OCI-LY3 (cell line): ENCODE data around the gene AUTS2.

Source experiments
- H2AFZ ChIP-seq: fragments of 200-600, 300-600 bp; shearing (Covaris generic); 2 replicates; pipeline ENCODE4 v1.6.0; 2014; ENCODE audit warnings: antibody characterized with exemption, low read depth, low read length
- H3K27ac ChIP-seq: fragments of 200-600, 300-600 bp; sonication (generic); 2 replicates; pipeline ENCODE4 v1.5.1; 2014; ENCODE audit warnings: mild to moderate bottlenecking, low read length, moderate library complexity, mixed read lengths
- H3K27me3 ChIP-seq: fragments of 200-600, 300-600 bp; sonication (generic); 2 replicates; pipeline ENCODE4 v1.6.1; 2014; ENCODE audit warnings: low read depth, low read length, mixed read lengths
- H3K36me3 ChIP-seq: fragments of 200-600, 300-600 bp; sonication (generic); replicated peaks from 2 replicates; pipeline ENCODE3; 2014; ENCODE audit warnings: low read depth, low read length, mixed read lengths
- H3K4me1 ChIP-seq: fragments of 300-600, 200-600 bp; sonication (generic); 2 replicates; pipeline ENCODE4 v1.6.1; 2014; ENCODE audit warnings: low read length, mixed read lengths
- H3K4me2 ChIP-seq: fragments of 200-600, 300-600 bp; sonication (generic); 2 replicates; pipeline ENCODE4 v1.6.1; 2014; ENCODE audit warnings: low read length, mixed read lengths
- H3K4me3 ChIP-seq: fragments of 300-600, 200-600 bp; sonication (generic); 2 replicates; pipeline ENCODE4 v1.5.1; 2014; ENCODE audit warnings: antibody characterized with exemption, mild to moderate bottlenecking, low read length, moderate library complexity
- H3K79me2 ChIP-seq: fragments of 300-600, 200-600 bp; shearing (Covaris generic); 2 replicates; pipeline ENCODE4 v1.6.1; 2014; ENCODE audit warnings: mild to moderate bottlenecking, low read length, mixed read lengths
- H3K9ac ChIP-seq: fragments of 300-600, 200-600 bp; shearing (Covaris generic); 2 replicates; pipeline ENCODE4 v1.6.0; 2014; ENCODE audit warnings: mild to moderate bottlenecking, low read length, moderate library complexity
- H3K9me3 ChIP-seq: fragments of 200-600, 300-600 bp; shearing (Covaris generic); 2 replicates; pipeline ENCODE4 v1.6.1; 2014; ENCODE audit warnings: low read length, mixed read lengths; ENCODE audit not compliant: insufficient read depth
- H4K20me1 ChIP-seq: fragments of 200-600, 300-600 bp; sonication (generic); 2 replicates; pipeline ENCODE4 v1.6.1; 2016; ENCODE audit warnings: low read length, mixed read lengths; ENCODE audit not compliant: insufficient read depth
- CTCF ChIP-seq: fragments of 200-600, 300-600 bp; sonication (generic); IDR thresholded peaks from 2 replicates; pipeline ENCODE4 v1.5.1; 2014; ENCODE audit warnings: antibody characterized with exemption, low read length, low read depth
- EZH2phosphoT487 ChIP-seq: fragments of 200-600 bp; shearing (Covaris generic); IDR thresholded peaks from 2 replicates; pipeline ENCODE4 v1.6.1; 2018; ENCODE audit warnings: antibody characterized with exemption, mixed run types, low read depth

Gene AUTS2

GRCh38 chr7:69939317-69939716 is 341.0 kb downstream of the AUTS2 start:
- Histone ChIP-seq H3K27ac (no peak overlapping the region), H3K27me3 (no peaks in the 10 kb centered on the region), H3K4me3 (no peak overlapping the region), H3K4me1 (no peaks in the 10 kb centered on the region), H3K36me3 (no peaks in the 10 kb centered on the region), H3K79me2 (no peaks in the 10 kb centered on the region), H3K9ac (no peak overlapping the region), H3K9me3 (no peaks in the 10 kb centered on the region), H2AFZ (no peak overlapping the region), H3K4me2 (no peak overlapping the region), H4K20me1 (no peaks in the 10 kb centered on the region)
- TF ChIP-seq CTCF (no peak), EZH2phosphoT487 (no peak)

GRCh38 chr7:69941077-69941651 is 342.9 kb downstream of the AUTS2 start:
- no peak overlapping the region for H3K4me3 ChIP-seq
- no peak overlapping the region for H2AFZ ChIP-seq
- no peak overlapping the region for H3K27ac ChIP-seq
- H3K9ac ChIP-seq: no peak overlapping the region
- no peak overlapping the region for H3K4me2 ChIP-seq
- no peaks in the 10 kb centered on the region for H3K4me1 ChIP-seq
- no peaks in the 10 kb centered on the region for H3K9me3 ChIP-seq
- H4K20me1 ChIP-seq: no peaks in the 10 kb centered on the region
- H3K27me3 ChIP-seq: no peaks in the 10 kb centered on the region
- TF ChIP-seq CTCF (no peak), EZH2phosphoT487 (no peak)
- no peaks in the 10 kb centered on the region for H3K79me2 ChIP-seq
- no peaks in the 10 kb centered on the region for H3K36me3 ChIP-seq

- Histone ChIP-seq H3K9ac (no peak overlapping the region), H3K79me2 (no peaks in the 10 kb centered on the region)
Observed at GRCh38 chr7:69942573-69942972, 344.3 kb downstream of the AUTS2 start.

GRCh38 chr7:69946901-69947300 is 348.6 kb downstream of the AUTS2 start:
- no peaks in the 10 kb centered on the region for H4K20me1 ChIP-seq
- no peak overlapping the region for H3K4me3 ChIP-seq
- H3K27ac ChIP-seq: no peak overlapping the region
- H3K36me3 ChIP-seq: no peaks in the 10 kb centered on the region
- no peak overlapping the region for H3K4me2 ChIP-seq
- no peak overlapping the region for H2AFZ ChIP-seq
- H3K27me3 ChIP-seq: no peaks in the 10 kb centered on the region
- no peaks in the 10 kb centered on the region for H3K79me2 ChIP-seq
- H3K9me3 ChIP-seq: no peaks in the 10 kb centered on the region
- H3K4me1 ChIP-seq: no peaks in the 10 kb centered on the region
- TF ChIP-seq EZH2phosphoT487 (no peak), CTCF (no peak)
- no peak overlapping the region for H3K9ac ChIP-seq

More at GRCh38 chr7:69942573-69942972, 344.3 kb downstream of the AUTS2 start:
- H3K27ac ChIP-seq: no peak overlapping the region
- no peak overlapping the region for H2AFZ ChIP-seq
- H3K4me2 ChIP-seq: no peak overlapping the region
- no peaks in the 10 kb centered on the region for H4K20me1 ChIP-seq
- no peak overlapping the region for H3K4me3 ChIP-seq
- no peaks in the 10 kb centered on the region for H3K36me3 ChIP-seq
- no peak for TF ChIP-seq EZH2phosphoT487
- TF ChIP-seq CTCF: no peak
- H3K4me1 ChIP-seq: no peaks in the 10 kb centered on the region
- H3K9me3 ChIP-seq: no peaks in the 10 kb centered on the region
- no peaks in the 10 kb centered on the region for H3K27me3 ChIP-seq
